ENCODE data around the gene AKT2. TPM values are rescaled to one million over a fixed set of nuclear protein-coding genes. Genes with fewer than 3 reads are reported as not detected.

Gene AKT2
- total RNA-seq, 1 experiment from 2014 or later, result 149 TPM

DNA sequence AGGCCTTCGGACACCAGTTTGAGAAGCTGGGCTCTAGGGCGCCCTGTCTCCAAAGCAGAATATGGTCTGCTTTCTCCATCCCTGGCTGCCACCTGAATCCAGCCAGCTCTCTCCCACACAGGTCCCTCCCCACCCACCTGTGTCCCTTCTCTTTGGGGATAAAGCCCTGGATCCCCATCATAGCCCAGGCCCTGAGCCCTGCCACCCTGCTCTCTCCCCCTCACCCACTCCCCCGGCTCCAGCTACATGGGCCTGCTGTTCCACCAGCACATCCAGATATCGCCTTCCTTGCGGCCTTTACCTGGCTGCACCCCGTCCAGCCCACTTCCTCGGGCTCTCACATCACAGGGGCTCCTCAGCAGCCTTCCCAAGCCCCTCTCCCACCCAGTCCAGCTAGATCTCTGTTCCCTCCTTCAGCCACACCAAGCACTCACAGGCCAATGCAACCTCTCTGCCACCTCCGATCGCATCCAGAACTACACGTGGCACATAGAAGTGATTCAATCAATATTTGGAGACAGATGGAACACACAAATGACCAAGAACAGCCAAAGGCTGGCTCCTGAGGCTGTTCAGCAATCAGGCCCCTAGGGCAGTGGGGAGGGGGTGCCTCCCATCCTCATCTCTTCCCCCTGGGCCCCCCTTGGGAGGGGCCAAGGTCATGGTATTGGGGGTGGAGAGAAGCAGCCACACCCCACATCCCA, 7.6 kb downstream of the AKT2 start:
- TF ChIP-seq CTCF (conservative IDR thresholded peaks at IDR 0.05) (no peak), EZH2 (IDR thresholded peaks at IDR 0.05; ENCODE audit: low read depth) (no peak)
- H3K4me1 ChIP-seq (replicated peaks; ENCODE audit: insufficient read depth), result no peaks in the 10 kb centered on the region
- H3K79me2 ChIP-seq (ENCODE audit: low read depth), result peaks cover 83% of the 10 kb centered on the region
- no peaks in the 10 kb centered on the region for H3K9me3 ChIP-seq (ENCODE audit: insufficient read depth, low read depth)
- intact Hi-C loops (cut with micrococcal nuclease; ENCODE audit: unreplicated experiment), result no loop called here
- no peak overlapping the region for H2AFZ ChIP-seq
- no peaks in the 10 kb centered on the region for H3K9me2 ChIP-seq (ENCODE audit: insufficient read depth)
- ChIA-PET POLR2A (ENCODE audit: unreplicated experiment) (no interaction called here), CTCF (interaction anchor here (0.5 kb wide), 1 partner anchor 29 kb away, joined by 3 read pairs; no protein-coding TSS in a partner anchor)
- no peak overlapping the region for H3K4me3 ChIP-seq
- peaks cover 61% of the 10 kb centered on the region for H4K20me1 ChIP-seq (ENCODE audit: insufficient read depth)
- no peaks in the 10 kb centered on the region for H3K27me3 ChIP-seq (ENCODE audit: insufficient read depth, low read depth)
- H3F3A ChIP-seq (ENCODE audit: insufficient read depth, low read depth), result no peaks in the 10 kb centered on the region
- no peak overlapping the region for H3K4me2 ChIP-seq
- H3K27ac ChIP-seq, result no peak overlapping the region
- peaks cover 4% of the 10 kb centered on the region; the same call in 1 of the 2 replicates for H3K36me3 ChIP-seq (ENCODE audit: low read depth)
- BruUV-seq (replicated peaks), result no TSS peak
- DNase-seq, result no peak

GRCh38 chr19:40274585-40275544, 10.3 kb downstream of the AKT2 start:
- intact Hi-C loops (cut with micrococcal nuclease; ENCODE audit: unreplicated experiment), result no loop called here

More at GRCh38 chr19:40274585-40275544, 10.3 kb downstream of the AKT2 start:
- no peaks in the 10 kb centered on the region for H3K9me2 ChIP-seq (ENCODE audit: insufficient read depth)
- no peaks in the 10 kb centered on the region for H3K4me1 ChIP-seq (replicated peaks; ENCODE audit: insufficient read depth)
- no peak overlapping the region for H3K27ac ChIP-seq
- no peak overlapping the region for H2AFZ ChIP-seq
- peaks cover 61% of the 10 kb centered on the region for H4K20me1 ChIP-seq (ENCODE audit: insufficient read depth)
- ChIA-PET CTCF (no interaction called here), POLR2A (ENCODE audit: unreplicated experiment) (no interaction called here)
- no peak for TF ChIP-seq CTCF (conservative IDR thresholded peaks at IDR 0.05)
- TF ChIP-seq EZH2 (IDR thresholded peaks at IDR 0.05; ENCODE audit: low read depth), result no peak
- no peaks in the 10 kb centered on the region for H3K36me3 ChIP-seq (ENCODE audit: low read depth)
- peaks cover 66% of the 10 kb centered on the region for H3K79me2 ChIP-seq (ENCODE audit: low read depth)
- no peak overlapping the region for H3K4me3 ChIP-seq
- no peaks in the 10 kb centered on the region for H3F3A ChIP-seq (ENCODE audit: insufficient read depth, low read depth)
- no TSS peak for BruUV-seq (replicated peaks)
- no peaks in the 10 kb centered on the region for H3K9me3 ChIP-seq (ENCODE audit: insufficient read depth, low read depth)
- no peak overlapping the region for H3K4me2 ChIP-seq
- no peaks in the 10 kb centered on the region for H3K27me3 ChIP-seq (ENCODE audit: insufficient read depth, low read depth)
- no peak for DNase-seq

Data from PC-9 (cell line).